ENCODE results near the gene AK1. TPM values are rescaled to one million over a fixed set of nuclear protein-coding genes. Genes with fewer than 3 reads are reported as not detected.

AK1 gene
- total RNA-seq, result 100 to 1,000 TPM in 1 of 4 donors, 10 to 100 TPM in 3; 24.7 to 110 (median 62.4) TPM

GRCh38 chr9:127877566-127877998 lies at the start of gene AK1:
Gene AK1, minus strand, starts transcription at chr9:127877675. Its CDS starts 3,058 bp downstream, at chr9:127874617.
- Histone ChIP-seq H3K27ac (peak within 1 kb of the TSS; percentile 44 to 90 (median 80)), H3K27me3 (no peaks in the 10 kb centered on the region), H3K36me3 (no peaks in the 10 kb centered on the region), H3K4me3 (peak within 1 kb of the TSS; percentile 44 to 73 (median 54)), H3K9me3 (no peaks in the 10 kb centered on the region), H3K4me1 (peaks cover 37 to 44% (median 40%) of the 10 kb centered on the region in 4 donors)
- in situ Hi-C loops (cut with MboI; ENCODE audit: low pct_ligation_motif_present in 1 of 4, low pct_unique_long_range_greater_than_20kb in 1 of 4, low sequenced_read_pairs in 3 of 4), result no loop called here
- peak; percentile 84 for DNase-seq
- 1% methylated on average over 25 of the region's 44 CpGs; no CpG with 5 or more reads in 1 of the 2 donors for WGBS, 2 donors (ENCODE audit: low coverage in 1 of 2)
- TF ChIP-seq POLR2A (IDR thresholded peaks at IDR 0.05) (peak; percentile 37), EP300 (IDR thresholded peaks at IDR 0.05; ENCODE audit: low read depth) (no peak), POLR2AphosphoS5 (IDR thresholded peaks at IDR 0.05) (peak; percentile 68 to 83 (median 80)), CTCF (IDR thresholded peaks at IDR 0.05) (no peak)
- intact Hi-C loops (cut with DNase I; ENCODE audit: low total_unique reads), result no loop called here

GRCh38 chr9:127926906-127927200 lies 49.4 kb upstream of the AK1 start:
- in situ Hi-C loops (cut with MboI; ENCODE audit: low pct_ligation_motif_present in 1 of 4, low pct_unique_long_range_greater_than_20kb in 1 of 4, low sequenced_read_pairs in 3 of 4), result loop anchor here in 2 of 4 donors (10.0 kb wide), 1 partner anchor 332 kb away; no protein-coding TSS in a partner anchor
- no peak overlapping the region for H3K27ac ChIP-seq
- WGBS, 2 donors (ENCODE audit: low coverage in 1 of 2), result 16% methylated on average over 17 of the region's 19 CpGs; no CpG with 5 or more reads in 1 of the 2 donors
- intact Hi-C loops (cut with DNase I; ENCODE audit: low total_unique reads), result no loop called here
- peak overlapping the region in 2 of 4 donors; percentile 21 to 30 for H3K4me3 ChIP-seq
- TF ChIP-seq EP300 (IDR thresholded peaks at IDR 0.05; ENCODE audit: low read depth), result no peak
- TF ChIP-seq CTCF (IDR thresholded peaks at IDR 0.05), result no peak
- TF ChIP-seq POLR2AphosphoS5 (IDR thresholded peaks at IDR 0.05), result no peak
- no peak for TF ChIP-seq POLR2A (IDR thresholded peaks at IDR 0.05)
- H3K27me3 ChIP-seq, result peaks cover 81% of the 10 kb centered on the region
- no peaks in the 10 kb centered on the region for H3K36me3 ChIP-seq
- peaks cover 14 to 43% (median 34%) of the 10 kb centered on the region in 4 donors for H3K4me1 ChIP-seq
- no peaks in the 10 kb centered on the region for H3K9me3 ChIP-seq
- DNase-seq, result no peak

- Histone ChIP-seq H3K4me3 (peak overlapping the region in 1 of 4 donors; percentile 30), H3K36me3 (no peaks in the 10 kb centered on the region), H3K27ac (no peak overlapping the region), H3K4me1 (peaks cover 12 to 43% (median 36%) of the 10 kb centered on the region in 4 donors), H3K9me3 (no peaks in the 10 kb centered on the region), H3K27me3 (peaks cover 81% of the 10 kb centered on the region)
- intact Hi-C loops (cut with DNase I; ENCODE audit: low total_unique reads) (no loop called here), in situ Hi-C loops (cut with MboI; ENCODE audit: low pct_ligation_motif_present in 1 of 4, low pct_unique_long_range_greater_than_20kb in 1 of 4, low sequenced_read_pairs in 3 of 4) (loop anchor here in 2 of 4 donors (10.0 kb wide), 1 partner anchor 331 kb away; no protein-coding TSS in a partner anchor)
- no peak for TF ChIP-seq POLR2AphosphoS5 (IDR thresholded peaks at IDR 0.05)
- no peak for TF ChIP-seq CTCF (IDR thresholded peaks at IDR 0.05)
- no peak for TF ChIP-seq EP300 (IDR thresholded peaks at IDR 0.05; ENCODE audit: low read depth)
- TF ChIP-seq POLR2A (IDR thresholded peaks at IDR 0.05), result no peak
- 50 to 58% methylated on average over 2 to 11 of the region's 14 CpGs for WGBS, 2 donors (ENCODE audit: low coverage in 1 of 2)
- DNase-seq, result no peak
Measured at GRCh38 chr9:127925959-127926905, 48.8 kb upstream of the AK1 start.
